ENCODE data around the gene LNPEP.

GRCh38 chr5:96920744-96921355 is 15.0 kb upstream of the LNPEP start:
- TF ChIP-seq CTCF (IDR thresholded peaks at IDR 0.05) (no peak), POLR2A (IDR thresholded peaks at IDR 0.05) (no peak)
